ENCODE results near the gene STMN1.

STMN1 gene

GRCh38 chr1:25922056-25922970 lies 16.1 kb upstream of the STMN1 start:
- peak; percentile 61 for DNase-seq (ENCODE audit: low spot score)

GRCh38 chr1:25918615-25919014 lies 12.4 kb upstream of the STMN1 start:
- DNase-seq (ENCODE audit: low spot score), result no peak

- DNase-seq (ENCODE audit: low spot score), result no peak
Observed at GRCh38 chr1:25917996-25918395, 11.8 kb upstream of the STMN1 start.

GRCh38 chr1:25916460-25916859 lies 10.2 kb upstream of the STMN1 start:
- no peak for DNase-seq (ENCODE audit: low spot score)

- peak; percentile 16 for DNase-seq (ENCODE audit: low spot score)
Observed at GRCh38 chr1:25914074-25914995, 8.1 kb upstream of the STMN1 start.

- no peak for DNase-seq (ENCODE audit: low spot score)
Observed at GRCh38 chr1:25913206-25913605, 7.0 kb upstream of the STMN1 start.

GRCh38 chr1:25912076-25912831 lies 6.0 kb upstream of the STMN1 start:
- DNase-seq (ENCODE audit: low spot score), result peak; percentile 77

- no peak for DNase-seq (ENCODE audit: low spot score)
Observed at GRCh38 chr1:25911162-25911561, 4.9 kb upstream of the STMN1 start.

GRCh38 chr1:25909040-25909439 lies 2.8 kb upstream of the STMN1 start:
- DNase-seq (ENCODE audit: low spot score), result no peak

GRCh38 chr1:25908161-25908560 lies 1.9 kb upstream of the STMN1 start:
- no peak for DNase-seq (ENCODE audit: low spot score)

- DNase-seq (ENCODE audit: low spot score), result no peak
Observed at GRCh38 chr1:25907601-25908000, 1.4 kb upstream of the STMN1 start.

- DNase-seq (ENCODE audit: low spot score), result peak; percentile 47
Observed at GRCh38 chr1:25906644-25907300, 553 bp upstream of the STMN1 start.

GRCh38 chr1:25904943-25905679 lies 1.1 kb downstream of the STMN1 start:
- peak; percentile 87 for DNase-seq (ENCODE audit: low spot score)

- no peak for DNase-seq (ENCODE audit: low spot score)
Observed at GRCh38 chr1:25903986-25904385, 2.2 kb downstream of the STMN1 start.

- no peak for DNase-seq (ENCODE audit: low spot score)
Observed at GRCh38 chr1:25902462-25902861, 3.8 kb downstream of the STMN1 start.

GRCh38 chr1:25900219-25900618 lies 6.0 kb downstream of the STMN1 start:
- DNase-seq (ENCODE audit: low spot score), result no peak

GRCh38 chr1:25899792-25900191 lies 6.4 kb downstream of the STMN1 start:
- DNase-seq (ENCODE audit: low spot score), result no peak

- no peak for DNase-seq (ENCODE audit: low spot score)
Observed at GRCh38 chr1:25898223-25899015, 7.8 kb downstream of the STMN1 start.

- DNase-seq (ENCODE audit: low spot score), result no peak
Observed at GRCh38 chr1:25897754-25898153, 8.5 kb downstream of the STMN1 start.

GRCh38 chr1:25896266-25896665 lies 10.0 kb downstream of the STMN1 start:
- DNase-seq (ENCODE audit: low spot score), result peak; percentile 28

Data from SW480 (cell line).